Endodermal cell (in vitro differentiated cells): ENCODE results near the gene LAPTM5. TPM values are rescaled to one million over a fixed set of nuclear protein-coding genes. Genes with fewer than 3 reads are reported as not detected.
A peak's percentile ranks its signal among the peaks of the same experiment; 100 is the strongest.

Experiments
- DNase-seq: peaks from one replicate; pipeline ENCODE4 v3.0.0-alpha.2; 2017
- H3K27ac ChIP-seq: 2 replicates; pipeline ENCODE4 v1.5.1; 2013; ENCODE audit warnings: mild to moderate bottlenecking, low read depth, low read length, moderate library complexity
- H3K27me3 ChIP-seq: 2 replicates; pipeline ENCODE4 v1.6.1; 2013; ENCODE audit warnings: mild to moderate bottlenecking, low read length, moderate library complexity; ENCODE audit not compliant: insufficient read depth, control insufficient read depth, poor library complexity, severe bottlenecking
- H3K36me3 ChIP-seq: 2 replicates; pipeline ENCODE4 v1.7.0; 2013; ENCODE audit warnings: mild to moderate bottlenecking, low read length, moderate library complexity; ENCODE audit not compliant: control insufficient read depth, insufficient read depth
- H3K4me1 ChIP-seq: one replicate; pipeline ENCODE4 v1.7.0; 2013; ENCODE audit warnings: low read length; ENCODE audit not compliant: control insufficient read depth, insufficient read depth
- H3K4me3 ChIP-seq: 2 replicates; pipeline ENCODE4 v1.5.1; 2013; ENCODE audit warnings: mild to moderate bottlenecking, low read length, moderate library complexity
- H3K9ac ChIP-seq: 2 replicates; pipeline ENCODE4 v1.6.1; 2013; ENCODE audit warnings: mild to moderate bottlenecking, low read length, moderate library complexity; ENCODE audit not compliant: poor library complexity, severe bottlenecking; ENCODE audit errors: extremely low read depth
- H3K9me3 ChIP-seq: 2 replicates; pipeline ENCODE4 v1.6.1; 2013; ENCODE audit warnings: mild to moderate bottlenecking, low read length, moderate library complexity; ENCODE audit not compliant: control insufficient read depth
- H3K27ac Mint-ChIP-seq: 2 replicates; pipeline ENCODE4 v1.8.0; 2020; ENCODE audit warnings: mixed read lengths
- H3K27me3 Mint-ChIP-seq: 2 replicates; pipeline ENCODE4 v1.8.0; 2021; ENCODE audit warnings: mild to moderate bottlenecking, mixed read lengths; ENCODE audit not compliant: insufficient read depth
- H3K36me3 Mint-ChIP-seq: 2 replicates; pipeline ENCODE4 v1.8.0; 2020; ENCODE audit warnings: low read depth, mixed read lengths
- H3K4me1 Mint-ChIP-seq: 2 replicates; pipeline ENCODE4 v1.8.0; 2020; ENCODE audit warnings: mixed read lengths
- H3K4me3 Mint-ChIP-seq: 2 replicates; pipeline ENCODE4 v1.8.0; 2020; ENCODE audit warnings: mild to moderate bottlenecking, moderate library complexity, mixed read lengths
- H3K9me3 Mint-ChIP-seq: 2 replicates; pipeline ENCODE4 v1.8.0; 2020; ENCODE audit warnings: mild to moderate bottlenecking, mixed read lengths
- CTCF ChIP-seq: fragments of 200-600 bp; sonication (generic); conservative IDR thresholded peaks from 2 replicates; pipeline ENCODE4 v1.5.0; 2021; ENCODE audit warnings: antibody characterized with exemption, mild to moderate bottlenecking
- WGBS, 2 experiments: methylation state at CpG; one replicate each; pipeline versions ENCODE4 v1.1.5 to v1.1.7; 2013; ENCODE audit warnings: missing lambda C conversion rate in 2 of 2, mixed read lengths in 1 of 2; ENCODE audit not compliant: insufficient coverage in 1 of 2, insufficient read length in 1 of 2; 5-methylcytosine and 5-hydroxymethylcytosine counted together
- total RNA-seq, 2 donors: library from RNA; stranded (reverse); fragmentation: NEBNext Ultra II Directional in 1 of 2; extraction: Animal tissue kit (Norgen Biotek cat#: 25700) in 1 of 2; gene quantifications; 2 replicates in 1 of 2; 3 replicates in 1 of 2; pipeline ENCODE4 v1.2.1, GENCODE V29; 2021

Gene LAPTM5
- total RNA-seq, 2 donors from 2014 or later, result not detected

- Mint-ChIP-seq H3K4me3 (no peak overlapping the region), H3K4me1 (peaks cover 14% of the 10 kb centered on the region), H3K36me3 (no peaks in the 10 kb centered on the region), H3K9me3 (no peaks in the 10 kb centered on the region), H3K27ac (no peak overlapping the region), H3K27me3 (no peaks in the 10 kb centered on the region)
- peak; percentile 72 for DNase-seq
- TF ChIP-seq CTCF, result no peak
- H3K27ac ChIP-seq, result no peak overlapping the region
- no peaks in the 10 kb centered on the region for H3K27me3 ChIP-seq
- H3K9ac ChIP-seq, result no peak overlapping the region
- no peak overlapping the region for H3K4me3 ChIP-seq
- peaks cover 5% of the 10 kb centered on the region for H3K9me3 ChIP-seq
- no peaks in the 10 kb centered on the region for H3K4me1 ChIP-seq
- no peaks in the 10 kb centered on the region for H3K36me3 ChIP-seq
Measured at GRCh38 chr1:30758785-30759380, 1.3 kb upstream of the LAPTM5 start.

GRCh38 chr1:30758121-30758688 is 631 bp upstream of the LAPTM5 start:
- H3K4me3 Mint-ChIP-seq, result no peak overlapping the region
- H3K36me3 ChIP-seq, result no peaks in the 10 kb centered on the region
- no peak overlapping the region for H3K27ac Mint-ChIP-seq
- H3K9ac ChIP-seq, result no peak overlapping the region
- 91 to 93% methylated on average over 2 to 7 of the region's 7 CpGs for WGBS, 2 experiments
- no peaks in the 10 kb centered on the region for H3K4me1 ChIP-seq
- no peaks in the 10 kb centered on the region for H3K27me3 ChIP-seq
- no peaks in the 10 kb centered on the region for H3K9me3 Mint-ChIP-seq
- H3K4me1 Mint-ChIP-seq, result peaks cover 14% of the 10 kb centered on the region
- no peaks in the 10 kb centered on the region for H3K27me3 Mint-ChIP-seq
- peaks cover 5% of the 10 kb centered on the region for H3K9me3 ChIP-seq
- H3K27ac ChIP-seq, result no peak overlapping the region
- no peaks in the 10 kb centered on the region for H3K36me3 Mint-ChIP-seq
- no peak for TF ChIP-seq CTCF
- no peak for DNase-seq
- no peak overlapping the region for H3K4me3 ChIP-seq

- DNase-seq, result no peak
- no peaks in the 10 kb centered on the region for H3K9me3 Mint-ChIP-seq
- no peak for TF ChIP-seq CTCF
- H3K4me1 ChIP-seq, result no peaks in the 10 kb centered on the region
- WGBS, 2 experiments, result 87 to 89% methylated on average over 11 to 17 of the region's 17 CpGs
- H3K36me3 ChIP-seq, result no peaks in the 10 kb centered on the region
- no peak overlapping the region for H3K9ac ChIP-seq
- H3K36me3 Mint-ChIP-seq, result no peaks in the 10 kb centered on the region
- no peak overlapping the region for H3K4me3 Mint-ChIP-seq
- peaks cover 14% of the 10 kb centered on the region for H3K4me1 Mint-ChIP-seq
- no peak overlapping the region for H3K27ac ChIP-seq
- H3K4me3 ChIP-seq, result no peak overlapping the region
- peaks cover 5% of the 10 kb centered on the region for H3K9me3 ChIP-seq
- H3K27ac Mint-ChIP-seq, result peak overlapping the region; percentile 30
- H3K27me3 Mint-ChIP-seq, result no peaks in the 10 kb centered on the region
- no peaks in the 10 kb centered on the region for H3K27me3 ChIP-seq
Measured at GRCh38 chr1:30756545-30757351, 826 bp downstream of the LAPTM5 start.
